Measurements from ENCODE around the gene PARD6B. TPM values are rescaled to one million over a fixed set of nuclear protein-coding genes. Genes with fewer than 3 reads are reported as not detected.

PARD6B gene
- total and polyA plus RNA-seq, 2 donors (not counting 3 experiments of a cell fraction or from before 2014, with no cell fraction given), result 0.03 TPM; not detected in 1

DNA sequence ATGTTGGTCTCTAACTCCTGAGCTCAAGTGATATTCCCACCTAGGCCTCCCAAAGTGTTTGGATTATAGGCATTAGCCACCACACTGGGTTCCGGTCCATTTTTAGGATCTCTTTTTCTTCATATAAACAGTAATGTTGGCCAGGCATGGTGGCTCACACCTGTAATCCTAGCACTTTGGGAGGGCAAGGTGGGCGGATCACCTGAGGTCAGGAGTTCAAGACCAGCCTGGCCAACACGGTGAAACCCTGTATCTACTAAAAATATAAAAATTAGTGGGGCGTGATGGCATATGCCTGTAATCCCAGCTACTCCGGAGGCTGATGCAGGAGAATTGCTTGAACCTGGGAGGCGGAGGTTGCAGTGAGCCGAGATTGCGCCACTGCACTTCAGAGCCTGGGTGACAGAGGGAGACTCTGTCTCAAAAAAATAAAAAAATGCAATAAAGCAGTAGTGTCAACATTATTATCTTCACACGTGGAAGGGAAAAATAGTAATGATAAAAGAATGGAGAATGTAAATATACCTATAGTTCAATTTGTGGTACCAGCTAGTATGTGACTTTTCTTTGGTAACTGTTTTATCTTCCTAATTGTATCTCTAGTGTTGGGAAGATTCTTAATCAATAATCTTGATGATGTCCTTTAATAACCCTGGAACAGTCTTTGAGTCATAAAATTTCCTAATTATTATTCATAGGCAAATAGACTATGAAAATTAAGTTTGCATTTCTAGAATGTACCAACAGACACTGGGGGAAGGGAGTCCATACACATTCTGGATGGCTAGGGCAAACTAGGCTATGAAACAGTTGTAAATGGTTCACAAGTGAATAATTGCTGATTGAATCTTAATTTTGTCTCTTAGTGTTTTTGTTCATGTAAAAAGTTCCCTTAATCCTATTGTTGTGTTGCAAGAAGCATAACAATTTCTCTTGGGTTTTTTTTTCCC is 3.6 kb downstream of the PARD6B start:
- no peaks in the 10 kb centered on the region for H3K4me1 ChIP-seq (ENCODE audit: control insufficient read depth, extremely low read depth, insufficient read depth, low read length)
- H3K27ac ChIP-seq (ENCODE audit: insufficient read depth, low read depth, low read length), result no peak overlapping the region
- H3K27me3 ChIP-seq (ENCODE audit: control insufficient read depth in 2 of 2, insufficient read depth in 2 of 2, low read length in 2 of 2), result peaks cover 12 to 16% of the 10 kb centered on the region in 2 experiments
- H2AFZ ChIP-seq (ENCODE audit: low read depth, low read length), result no peak overlapping the region
- H3K79me2 ChIP-seq (ENCODE audit: control insufficient read depth, insufficient read depth, low read length), result no peaks in the 10 kb centered on the region
- H3K4me3 ChIP-seq (replicated peaks in 1 of 3; ENCODE audit: insufficient read depth in 1 of 3, low read depth in 1 of 3, low read length in 3 of 3), result no peak overlapping the region
- TF ChIP-seq MYC (IDR thresholded peaks at IDR 0.05; ENCODE audit: low read depth, low read length) (no peak), EZH2 (IDR thresholded peaks at IDR 0.05; ENCODE audit: borderline replicate concordance, low read depth, low read length, severe bottlenecking) (no peak), POLR2AphosphoS5 (IDR thresholded peaks at IDR 0.05; ENCODE audit: insufficient read depth, low read depth, low read length) (no peak), FOS (IDR thresholded peaks at IDR 0.05; ENCODE audit: borderline replicate concordance, insufficient read depth, low read length) (no peak), CTCF (IDR thresholded peaks at IDR 0.05; ENCODE audit: extremely low read depth in 1 of 2, insufficient read depth in 1 of 2, low read depth in 1 of 2, low read length in 2 of 2) (no peak), POLR2A (IDR thresholded peaks at IDR 0.05; ENCODE audit: low read depth, low read length) (no peak), JUN (IDR thresholded peaks at IDR 0.05; ENCODE audit: borderline replicate concordance, insufficient read depth, insufficient read length, low read depth) (no peak), GATA2 (IDR thresholded peaks at IDR 0.05; ENCODE audit: insufficient read depth, insufficient read length, low read depth, low read length) (no peak)
- DNase-seq (ENCODE audit: low read depth, low spot score) (no peak), FAIRE-seq (no peak)
- H3K9me1 ChIP-seq (replicated peaks; ENCODE audit: control insufficient read depth, extremely low read depth, insufficient read depth, low read length), result no peaks in the 10 kb centered on the region
- no peak overlapping the region for H3K9ac ChIP-seq (replicated peaks; ENCODE audit: extremely low read depth, insufficient read depth, low read length)
- BruUV-seq (replicated peaks), result no TSS peak
- H3K4me2 ChIP-seq (ENCODE audit: insufficient read depth, low read length), result no peak overlapping the region
- intact Hi-C loops (cut with micrococcal nuclease) (no loop called here), dilution Hi-C loops (cut with MboI; ENCODE audit: extremely low pct_ligation_motif_present, low sequenced_read_pairs) (no loop called here)
- ChIA-PET POLR2A (no interaction called here), CTCF (interaction anchor here (0.6 to 4.0 kb wide), 4 partner anchors 9 to 60 kb away, joined by 3 to 34 read pairs (median 3); partner anchors contain the start of gene BCAS4)
- no peaks in the 10 kb centered on the region for H3K9me3 ChIP-seq (replicated peaks; ENCODE audit: control insufficient read depth, insufficient read depth, low read length)
- H3K36me3 ChIP-seq (ENCODE audit: control insufficient read depth in 2 of 2, extremely low read depth in 1 of 2, insufficient read depth in 2 of 2, low read length in 2 of 2), result no peaks in the 10 kb centered on the region
- no peaks in the 10 kb centered on the region for H4K20me1 ChIP-seq (replicated peaks; ENCODE audit: control insufficient read depth, extremely low read depth, insufficient read depth, low read length)

Data from endothelial cell of umbilical vein (primary cell).